Sigmoid colon (tissue), 4 donors: ENCODE measurements around the gene ZMYM1.

ENCODE experiments used
- CTCF ChIP-seq, 4 experiments: fragments of 450-650 bp in 3 of 4; fragments of 200-600 bp in 1 of 4; IDR thresholded peaks; one replicate each; pipeline ENCODE4 v1.5.1; 2016 to 2019; ENCODE audit warnings: antibody characterized with exemption in 4 of 4, mild to moderate bottlenecking in 3 of 4, moderate library complexity in 2 of 4
- POLR2A ChIP-seq, 2 donors: fragments of 450-650 bp; IDR thresholded peaks; one replicate each; pipeline ENCODE4 v1.6.1; 2016; ENCODE audit warnings: antibody characterized with exemption in 2 of 2, mild to moderate bottlenecking in 2 of 2, moderate library complexity in 2 of 2
- POLR2AphosphoS5 ChIP-seq, 4 donors: sonication (generic); formaldehyde crosslinking; IDR thresholded peaks; one replicate each; pipeline ENCODE4 v1.6.1; 2017; ENCODE audit warnings: antibody characterized with exemption in 4 of 4

GRCh38 chr1:35030756-35031446, 48.3 kb upstream of the ZMYM1 start:
- TF ChIP-seq CTCF (IDR thresholded peaks at IDR 0.05) (no peak), POLR2AphosphoS5 (IDR thresholded peaks at IDR 0.05) (no peak), POLR2A (IDR thresholded peaks at IDR 0.05) (no peak)
